Measurements from ENCODE around the gene GIN1. TPM values are rescaled to one million over a fixed set of nuclear protein-coding genes. Genes with fewer than 3 reads are reported as not detected.

Gene GIN1
- total RNA-seq, 1 experiment from 2014 or later: 6.6 TPM

GRCh38 chr5:103138202-103138690 lies 18.3 kb upstream of the GIN1 start:
- Histone ChIP-seq H3K56ac (ENCODE audit: insufficient read length, low read depth, low read length) (no peak overlapping the region), H3K4ac (ENCODE audit: low read depth, low read length) (no peak overlapping the region), H2AFZ (ENCODE audit: low read length) (no peak overlapping the region), H3K9me3 (ENCODE audit: control insufficient read depth, low read depth, low read length) (no peaks in the 10 kb centered on the region), H3K79me2 (ENCODE audit: insufficient read depth, low read length) (no peaks in the 10 kb centered on the region), H3K18ac (ENCODE audit: insufficient read length, low read depth, low read length) (no peak overlapping the region), H3K4me2 (ENCODE audit: insufficient read depth, insufficient read length, low read length) (no peak overlapping the region), H2BK20ac (ENCODE audit: low read depth, low read length, poor library complexity, severe bottlenecking) (no peak overlapping the region), H3K79me1 (ENCODE audit: insufficient read depth, low read depth, low read length, poor library complexity, severe bottlenecking) (no peaks in the 10 kb centered on the region), H2BK12ac (ENCODE audit: insufficient read length, low read depth, low read length) (no peak overlapping the region), H2BK15ac (ENCODE audit: low read depth, low read length) (no peak overlapping the region), H2BK120ac (ENCODE audit: low read depth, low read length, poor library complexity, severe bottlenecking) (no peak overlapping the region), H3K23ac (ENCODE audit: insufficient read length, low read depth, low read length) (no peak overlapping the region), H3K9ac (ENCODE audit: extremely low read depth, insufficient read length, low read length) (no peak overlapping the region), H2AK5ac (ENCODE audit: insufficient read length, low read length) (no peak overlapping the region), H3K4me1 (ENCODE audit: insufficient read depth, low read length) (no peaks in the 10 kb centered on the region), H3K27me3 (ENCODE audit: insufficient read depth, low read length) (no peaks in the 10 kb centered on the region), H4K91ac (ENCODE audit: insufficient read length, low read depth, low read length) (no peak overlapping the region), H3K23me2 (ENCODE audit: insufficient read length, low read depth, low read length, poor library complexity, severe bottlenecking) (no peaks in the 10 kb centered on the region), H3K14ac (ENCODE audit: insufficient read depth, low read length) (no peak overlapping the region), H4K5ac (ENCODE audit: insufficient read length, low read depth, low read length) (no peak overlapping the region), H4K20me1 (ENCODE audit: control insufficient read depth, insufficient read depth, insufficient read length) (no peaks in the 10 kb centered on the region), H3K27ac (ENCODE audit: insufficient read length, low read depth, low read length) (no peak overlapping the region), H4K8ac (replicated peaks; ENCODE audit: insufficient read length, low read depth, low read length) (no peak overlapping the region), H2BK5ac (ENCODE audit: insufficient read length, low read length) (no peak overlapping the region), H3T11ph (ENCODE audit: low read length) (no peak overlapping the region)
- H3K9me3 Mint-ChIP-seq: peaks cover 0 to 2% of the 10 kb centered on the region in 2 experiments; a peak in 1 of 5 replicates
- H3K27ac Mint-ChIP-seq: no peak overlapping the region
- H3K4me1 Mint-ChIP-seq: no peaks in the 10 kb centered on the region
- H3K4me3 Mint-ChIP-seq: no peak overlapping the region
- no CpG with 5 or more reads among the region's 3 CpGs for WGBS (ENCODE audit: extremely low coverage, insufficient read length, low lambda C conversion rate)
- DNase-seq: no peak
- no peaks in the 10 kb centered on the region for H3K27me3 Mint-ChIP-seq (ENCODE audit: low read depth)
- TF ChIP-seq, protein P1, sequence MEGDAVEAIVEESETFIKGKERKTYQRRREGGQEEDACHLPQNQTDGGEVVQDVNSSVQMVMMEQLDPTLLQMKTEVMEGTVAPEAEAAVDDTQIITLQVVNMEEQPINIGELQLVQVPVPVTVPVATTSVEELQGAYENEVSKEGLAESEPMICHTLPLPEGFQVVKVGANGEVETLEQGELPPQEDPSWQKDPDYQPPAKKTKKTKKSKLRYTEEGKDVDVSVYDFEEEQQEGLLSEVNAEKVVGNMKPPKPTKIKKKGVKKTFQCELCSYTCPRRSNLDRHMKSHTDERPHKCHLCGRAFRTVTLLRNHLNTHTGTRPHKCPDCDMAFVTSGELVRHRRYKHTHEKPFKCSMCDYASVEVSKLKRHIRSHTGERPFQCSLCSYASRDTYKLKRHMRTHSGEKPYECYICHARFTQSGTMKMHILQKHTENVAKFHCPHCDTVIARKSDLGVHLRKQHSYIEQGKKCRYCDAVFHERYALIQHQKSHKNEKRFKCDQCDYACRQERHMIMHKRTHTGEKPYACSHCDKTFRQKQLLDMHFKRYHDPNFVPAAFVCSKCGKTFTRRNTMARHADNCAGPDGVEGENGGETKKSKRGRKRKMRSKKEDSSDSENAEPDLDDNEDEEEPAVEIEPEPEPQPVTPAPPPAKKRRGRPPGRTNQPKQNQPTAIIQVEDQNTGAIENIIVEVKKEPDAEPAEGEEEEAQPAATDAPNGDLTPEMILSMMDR (conservative IDR thresholded peaks at IDR 0.05): no peak
- H3K36me3 Mint-ChIP-seq (ENCODE audit: insufficient read depth in 1 of 3, low read depth in 3 of 3): peaks cover 18 to 28% (median 19%) of the 10 kb centered on the region in 3 experiments
